OCI-LY3 (cell line): ENCODE results near the gene LINC00632.
A peak's percentile ranks its signal among the peaks of the same experiment; 100 is the strongest.

Source experiments
- H2AFZ ChIP-seq: fragments of 200-600, 300-600 bp; shearing (Covaris generic); 2 replicates; pipeline ENCODE4 v1.6.0; 2014; ENCODE audit warnings: antibody characterized with exemption, low read depth, low read length
- H3K27ac ChIP-seq: fragments of 200-600, 300-600 bp; sonication (generic); 2 replicates; pipeline ENCODE4 v1.5.1; 2014; ENCODE audit warnings: mild to moderate bottlenecking, low read length, moderate library complexity, mixed read lengths
- H3K27me3 ChIP-seq: fragments of 200-600, 300-600 bp; sonication (generic); 2 replicates; pipeline ENCODE4 v1.6.1; 2014; ENCODE audit warnings: low read depth, low read length, mixed read lengths
- H3K36me3 ChIP-seq: fragments of 200-600, 300-600 bp; sonication (generic); replicated peaks from 2 replicates; pipeline ENCODE3; 2014; ENCODE audit warnings: low read depth, low read length, mixed read lengths
- H3K4me1 ChIP-seq: fragments of 300-600, 200-600 bp; sonication (generic); 2 replicates; pipeline ENCODE4 v1.6.1; 2014; ENCODE audit warnings: low read length, mixed read lengths
- H3K4me2 ChIP-seq: fragments of 200-600, 300-600 bp; sonication (generic); 2 replicates; pipeline ENCODE4 v1.6.1; 2014; ENCODE audit warnings: low read length, mixed read lengths
- H3K4me3 ChIP-seq: fragments of 300-600, 200-600 bp; sonication (generic); 2 replicates; pipeline ENCODE4 v1.5.1; 2014; ENCODE audit warnings: antibody characterized with exemption, mild to moderate bottlenecking, low read length, moderate library complexity
- H3K79me2 ChIP-seq: fragments of 300-600, 200-600 bp; shearing (Covaris generic); 2 replicates; pipeline ENCODE4 v1.6.1; 2014; ENCODE audit warnings: mild to moderate bottlenecking, low read length, mixed read lengths
- H3K9ac ChIP-seq: fragments of 300-600, 200-600 bp; shearing (Covaris generic); 2 replicates; pipeline ENCODE4 v1.6.0; 2014; ENCODE audit warnings: mild to moderate bottlenecking, low read length, moderate library complexity
- H3K9me3 ChIP-seq: fragments of 200-600, 300-600 bp; shearing (Covaris generic); 2 replicates; pipeline ENCODE4 v1.6.1; 2014; ENCODE audit warnings: low read length, mixed read lengths; ENCODE audit not compliant: insufficient read depth
- H4K20me1 ChIP-seq: fragments of 200-600, 300-600 bp; sonication (generic); 2 replicates; pipeline ENCODE4 v1.6.1; 2016; ENCODE audit warnings: low read length, mixed read lengths; ENCODE audit not compliant: insufficient read depth
- EZH2phosphoT487 ChIP-seq: fragments of 200-600 bp; shearing (Covaris generic); IDR thresholded peaks from 2 replicates; pipeline ENCODE4 v1.6.1; 2018; ENCODE audit warnings: antibody characterized with exemption, mixed run types, low read depth
- TF ChIP-seq, protein P1 (sequence below): fragments of 200-600, 300-600 bp; sonication (generic); IDR thresholded peaks from 2 replicates; pipeline ENCODE4 v1.5.1; 2014; ENCODE audit warnings: antibody characterized with exemption, low read length, low read depth

Gene LINC00632

GRCh38 chrX:140733766-140734342, 24.3 kb downstream of the LINC00632 start:
- Histone ChIP-seq H3K4me2 (no peak overlapping the region), H2AFZ (no peak overlapping the region), H4K20me1 (no peaks in the 10 kb centered on the region), H3K9ac (no peak overlapping the region), H3K36me3 (no peaks in the 10 kb centered on the region), H3K79me2 (no peaks in the 10 kb centered on the region), H3K27ac (no peak overlapping the region), H3K9me3 (no peaks in the 10 kb centered on the region), H3K4me1 (no peaks in the 10 kb centered on the region), H3K27me3 (no peaks in the 10 kb centered on the region), H3K4me3 (no peak overlapping the region)
- no peak for TF ChIP-seq EZH2phosphoT487
- TF ChIP-seq, protein P1, sequence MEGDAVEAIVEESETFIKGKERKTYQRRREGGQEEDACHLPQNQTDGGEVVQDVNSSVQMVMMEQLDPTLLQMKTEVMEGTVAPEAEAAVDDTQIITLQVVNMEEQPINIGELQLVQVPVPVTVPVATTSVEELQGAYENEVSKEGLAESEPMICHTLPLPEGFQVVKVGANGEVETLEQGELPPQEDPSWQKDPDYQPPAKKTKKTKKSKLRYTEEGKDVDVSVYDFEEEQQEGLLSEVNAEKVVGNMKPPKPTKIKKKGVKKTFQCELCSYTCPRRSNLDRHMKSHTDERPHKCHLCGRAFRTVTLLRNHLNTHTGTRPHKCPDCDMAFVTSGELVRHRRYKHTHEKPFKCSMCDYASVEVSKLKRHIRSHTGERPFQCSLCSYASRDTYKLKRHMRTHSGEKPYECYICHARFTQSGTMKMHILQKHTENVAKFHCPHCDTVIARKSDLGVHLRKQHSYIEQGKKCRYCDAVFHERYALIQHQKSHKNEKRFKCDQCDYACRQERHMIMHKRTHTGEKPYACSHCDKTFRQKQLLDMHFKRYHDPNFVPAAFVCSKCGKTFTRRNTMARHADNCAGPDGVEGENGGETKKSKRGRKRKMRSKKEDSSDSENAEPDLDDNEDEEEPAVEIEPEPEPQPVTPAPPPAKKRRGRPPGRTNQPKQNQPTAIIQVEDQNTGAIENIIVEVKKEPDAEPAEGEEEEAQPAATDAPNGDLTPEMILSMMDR = peak; percentile 62

DNA sequence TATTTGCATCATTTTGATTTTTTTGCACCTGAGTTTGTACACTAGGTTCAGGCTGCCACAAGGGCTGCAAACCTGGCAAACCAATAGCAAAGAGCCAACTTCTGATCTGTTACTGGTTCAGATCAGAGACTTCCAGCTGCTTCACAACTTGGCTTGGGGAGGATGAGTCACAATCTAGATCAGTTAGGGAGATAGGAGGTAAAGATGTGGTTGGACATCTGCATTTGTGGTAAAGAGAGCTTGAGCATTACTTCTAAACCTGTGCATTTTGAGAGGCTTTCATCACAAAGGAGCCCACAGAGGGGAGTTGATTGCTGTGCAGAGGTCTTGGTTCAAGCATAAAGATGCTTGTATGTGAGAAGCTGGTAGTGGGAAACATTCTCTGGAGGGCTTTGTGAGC, 34.5 kb downstream of the LINC00632 start:
- Histone ChIP-seq H3K27me3 (no peaks in the 10 kb centered on the region), H3K9me3 (no peaks in the 10 kb centered on the region), H4K20me1 (no peaks in the 10 kb centered on the region), H2AFZ (no peak overlapping the region), H3K36me3 (no peaks in the 10 kb centered on the region), H3K27ac (no peak overlapping the region), H3K4me1 (no peaks in the 10 kb centered on the region), H3K4me3 (no peak overlapping the region), H3K9ac (no peak overlapping the region), H3K4me2 (no peak overlapping the region), H3K79me2 (no peaks in the 10 kb centered on the region)
- no peak for TF ChIP-seq EZH2phosphoT487
- TF ChIP-seq, protein P1 = no peak

- H4K20me1 ChIP-seq = no peaks in the 10 kb centered on the region
- H3K36me3 ChIP-seq = no peaks in the 10 kb centered on the region
- no peaks in the 10 kb centered on the region for H3K79me2 ChIP-seq
- H2AFZ ChIP-seq = no peak overlapping the region
- H3K4me3 ChIP-seq = no peak overlapping the region
- H3K4me2 ChIP-seq = no peak overlapping the region
- no peak overlapping the region for H3K27ac ChIP-seq
- no peaks in the 10 kb centered on the region for H3K27me3 ChIP-seq
- TF ChIP-seq EZH2phosphoT487 = no peak
- TF ChIP-seq, protein P1 = no peak
- no peaks in the 10 kb centered on the region for H3K4me1 ChIP-seq
- H3K9me3 ChIP-seq = no peaks in the 10 kb centered on the region
- H3K9ac ChIP-seq = no peak overlapping the region
Observed at GRCh38 chrX:140756941-140757340, 47.4 kb downstream of the LINC00632 start.

DNA sequence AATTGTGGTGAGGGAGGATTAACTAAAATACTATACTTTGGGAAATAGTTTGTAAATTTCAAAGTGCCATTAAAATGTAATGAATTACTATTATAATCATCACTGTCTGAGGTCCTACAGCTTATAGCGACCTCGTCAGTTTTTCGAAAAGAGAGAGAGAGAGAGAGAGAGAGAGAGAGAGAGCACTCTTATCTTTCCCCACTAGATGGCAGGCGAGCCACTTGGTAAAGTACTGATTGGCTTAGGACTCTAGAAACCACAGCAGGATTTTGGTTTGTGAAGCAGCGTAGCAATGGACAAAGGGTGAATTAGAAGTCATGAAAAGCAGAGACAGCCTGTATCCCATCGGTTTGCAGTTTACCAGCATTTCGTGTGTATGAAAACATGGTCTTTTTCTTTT, 52.5 kb downstream of the LINC00632 start:
- Histone ChIP-seq H3K79me2 (no peaks in the 10 kb centered on the region), H3K27ac (no peak overlapping the region), H3K9me3 (no peaks in the 10 kb centered on the region), H3K4me2 (peak overlapping the region; percentile 43), H4K20me1 (no peaks in the 10 kb centered on the region), H3K9ac (no peak overlapping the region), H2AFZ (no peak overlapping the region), H3K4me1 (0 out of 2 replicates have a peak, but pooled peaks cover 4% of the 10 kb centered on the region), H3K27me3 (no peaks in the 10 kb centered on the region), H3K36me3 (no peaks in the 10 kb centered on the region), H3K4me3 (peak overlapping the region; percentile 34; the same call in 1 of the 2 replicates)
- TF ChIP-seq, protein P1 = peak; percentile 63
- no peak for TF ChIP-seq EZH2phosphoT487
